ENCODE measurements around the gene ZBTB22. TPM values are rescaled to one million over a fixed set of nuclear protein-coding genes. Genes with fewer than 3 reads are reported as not detected.

The ZBTB22 gene
- total RNA-seq, 1 donor, result 16.0 TPM

DNA sequence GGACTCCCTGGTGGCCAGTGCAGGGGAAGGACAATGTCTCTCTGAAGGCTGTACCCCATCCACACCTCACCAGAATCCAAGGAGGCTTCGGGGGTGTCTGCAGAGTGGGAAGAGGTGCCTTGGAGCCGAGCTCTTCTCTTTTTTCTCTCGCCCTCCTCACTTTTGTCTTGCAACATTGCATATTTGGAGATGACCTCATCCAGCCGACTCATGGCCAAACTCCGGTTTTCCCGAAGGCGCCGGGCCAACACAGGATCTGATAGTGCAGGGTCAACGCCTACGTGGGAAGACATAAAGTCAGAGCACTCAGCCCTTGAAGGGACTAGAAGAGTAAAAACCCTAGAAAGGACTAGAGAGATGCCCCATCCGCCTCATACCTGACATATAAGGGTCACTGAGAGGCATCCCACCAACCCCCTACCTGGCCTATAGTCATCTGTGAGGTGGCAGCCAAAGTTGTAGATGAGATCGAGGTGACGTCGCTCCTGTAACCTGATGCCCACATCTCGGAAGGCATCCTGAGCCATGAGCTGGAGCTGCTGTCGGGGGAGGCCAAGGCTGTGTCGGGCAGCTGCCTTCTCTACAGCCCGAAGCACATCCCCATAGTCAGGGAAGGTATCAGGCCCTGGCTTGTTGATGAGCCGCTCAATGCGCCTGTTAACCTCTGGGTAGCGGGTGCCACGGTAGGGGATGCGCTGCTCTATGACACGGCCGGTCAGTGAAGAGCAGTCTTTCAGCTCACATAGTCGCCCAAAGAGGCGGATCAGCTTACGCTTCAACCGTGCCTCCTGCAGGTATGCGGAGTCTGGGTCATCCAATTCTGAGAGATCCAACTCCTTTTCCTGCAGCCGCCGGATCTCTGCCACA is 3.0 kb upstream of the ZBTB22 start:
- peak overlapping the region; percentile 28 for H3K4me3 ChIP-seq (ENCODE audit: low read depth, low read length)
- peak; percentile 96 for DNase-seq (ENCODE audit: low read depth)
- TF ChIP-seq, protein P1, sequence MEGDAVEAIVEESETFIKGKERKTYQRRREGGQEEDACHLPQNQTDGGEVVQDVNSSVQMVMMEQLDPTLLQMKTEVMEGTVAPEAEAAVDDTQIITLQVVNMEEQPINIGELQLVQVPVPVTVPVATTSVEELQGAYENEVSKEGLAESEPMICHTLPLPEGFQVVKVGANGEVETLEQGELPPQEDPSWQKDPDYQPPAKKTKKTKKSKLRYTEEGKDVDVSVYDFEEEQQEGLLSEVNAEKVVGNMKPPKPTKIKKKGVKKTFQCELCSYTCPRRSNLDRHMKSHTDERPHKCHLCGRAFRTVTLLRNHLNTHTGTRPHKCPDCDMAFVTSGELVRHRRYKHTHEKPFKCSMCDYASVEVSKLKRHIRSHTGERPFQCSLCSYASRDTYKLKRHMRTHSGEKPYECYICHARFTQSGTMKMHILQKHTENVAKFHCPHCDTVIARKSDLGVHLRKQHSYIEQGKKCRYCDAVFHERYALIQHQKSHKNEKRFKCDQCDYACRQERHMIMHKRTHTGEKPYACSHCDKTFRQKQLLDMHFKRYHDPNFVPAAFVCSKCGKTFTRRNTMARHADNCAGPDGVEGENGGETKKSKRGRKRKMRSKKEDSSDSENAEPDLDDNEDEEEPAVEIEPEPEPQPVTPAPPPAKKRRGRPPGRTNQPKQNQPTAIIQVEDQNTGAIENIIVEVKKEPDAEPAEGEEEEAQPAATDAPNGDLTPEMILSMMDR (IDR thresholded peaks at IDR 0.05; ENCODE audit: insufficient read depth, low read depth, low read length), result no peak

DNA sequence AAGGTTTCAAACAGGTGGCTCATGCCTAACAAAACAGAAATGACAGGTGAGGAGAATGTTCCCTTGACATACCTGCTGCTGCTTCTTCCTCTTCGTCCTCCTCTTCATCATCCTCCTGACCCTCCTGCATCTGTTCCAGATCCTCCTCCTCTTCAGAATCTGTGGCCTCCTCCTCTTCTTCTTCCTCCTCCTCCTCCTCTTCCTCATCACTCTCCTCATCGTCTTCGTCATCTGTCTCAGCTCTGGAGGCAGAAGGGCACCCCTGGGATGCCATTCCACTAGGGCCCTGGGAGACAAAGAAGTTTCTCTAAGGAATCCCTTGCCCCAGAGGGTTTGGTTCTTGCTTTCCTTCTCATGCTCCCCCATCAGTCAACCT is 2.4 kb upstream of the ZBTB22 start:
- TF ChIP-seq, protein P1 (IDR thresholded peaks at IDR 0.05; ENCODE audit: insufficient read depth, low read depth, low read length), result no peak
- no peak for DNase-seq (ENCODE audit: low read depth)
- H3K4me3 ChIP-seq (ENCODE audit: low read depth, low read length), result peak overlapping the region; percentile 28

DNA sequence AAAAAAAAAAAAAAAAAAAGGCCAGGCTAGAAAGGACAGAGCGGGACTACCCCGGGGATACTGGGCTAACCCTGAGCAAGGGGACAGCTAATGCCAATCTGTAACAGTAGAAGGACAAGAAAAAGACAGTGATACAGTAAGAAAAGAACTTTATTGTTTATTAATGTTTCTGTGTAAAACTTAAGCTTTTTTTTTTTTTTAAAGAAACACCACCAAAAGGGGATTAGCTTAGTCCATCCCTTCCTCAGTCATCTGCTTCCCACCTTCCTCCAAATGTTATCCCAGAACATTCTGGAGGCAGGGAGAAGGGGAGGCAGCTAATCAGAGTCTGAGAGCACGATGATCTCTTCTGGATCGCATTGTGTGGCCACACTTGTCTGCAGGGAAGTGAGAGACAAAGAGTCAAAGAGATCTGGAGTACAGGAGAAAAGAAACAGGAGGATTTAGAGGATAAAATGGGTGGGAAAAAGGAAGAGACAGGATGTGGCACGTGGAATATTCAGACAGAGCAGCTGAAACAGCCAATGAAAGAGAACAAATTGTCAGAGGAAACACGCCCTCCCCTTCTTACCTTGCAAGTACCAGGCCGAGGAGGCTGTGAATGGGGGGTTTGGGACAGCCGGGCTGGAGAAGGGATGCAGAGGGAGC is 1.0 kb upstream of the ZBTB22 start:
- peak overlapping the region; percentile 81 for H3K4me3 ChIP-seq (ENCODE audit: low read depth, low read length)
- no peak for DNase-seq (ENCODE audit: low read depth)
- TF ChIP-seq, protein P1 (IDR thresholded peaks at IDR 0.05; ENCODE audit: insufficient read depth, low read depth, low read length), result no peak

DNA sequence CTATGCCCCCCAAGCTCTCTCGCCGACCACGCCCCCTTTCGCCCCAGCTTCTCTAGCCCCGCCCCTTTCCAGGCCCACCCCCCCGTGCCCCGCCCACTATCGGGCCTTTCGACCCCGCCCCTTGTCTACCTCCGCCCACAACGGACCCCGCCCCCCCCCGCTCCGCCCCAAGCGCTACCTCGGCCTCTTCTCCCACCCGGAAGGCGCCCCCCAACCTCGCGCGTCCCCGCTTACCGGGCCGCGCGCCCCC is 200 bp downstream of the ZBTB22 start:
- peak overlapping the region; percentile 81 for H3K4me3 ChIP-seq (ENCODE audit: low read depth, low read length)
- TF ChIP-seq, protein P1 (IDR thresholded peaks at IDR 0.05; ENCODE audit: insufficient read depth, low read depth, low read length), result no peak
- DNase-seq (ENCODE audit: low read depth), result no peak

DNA sequence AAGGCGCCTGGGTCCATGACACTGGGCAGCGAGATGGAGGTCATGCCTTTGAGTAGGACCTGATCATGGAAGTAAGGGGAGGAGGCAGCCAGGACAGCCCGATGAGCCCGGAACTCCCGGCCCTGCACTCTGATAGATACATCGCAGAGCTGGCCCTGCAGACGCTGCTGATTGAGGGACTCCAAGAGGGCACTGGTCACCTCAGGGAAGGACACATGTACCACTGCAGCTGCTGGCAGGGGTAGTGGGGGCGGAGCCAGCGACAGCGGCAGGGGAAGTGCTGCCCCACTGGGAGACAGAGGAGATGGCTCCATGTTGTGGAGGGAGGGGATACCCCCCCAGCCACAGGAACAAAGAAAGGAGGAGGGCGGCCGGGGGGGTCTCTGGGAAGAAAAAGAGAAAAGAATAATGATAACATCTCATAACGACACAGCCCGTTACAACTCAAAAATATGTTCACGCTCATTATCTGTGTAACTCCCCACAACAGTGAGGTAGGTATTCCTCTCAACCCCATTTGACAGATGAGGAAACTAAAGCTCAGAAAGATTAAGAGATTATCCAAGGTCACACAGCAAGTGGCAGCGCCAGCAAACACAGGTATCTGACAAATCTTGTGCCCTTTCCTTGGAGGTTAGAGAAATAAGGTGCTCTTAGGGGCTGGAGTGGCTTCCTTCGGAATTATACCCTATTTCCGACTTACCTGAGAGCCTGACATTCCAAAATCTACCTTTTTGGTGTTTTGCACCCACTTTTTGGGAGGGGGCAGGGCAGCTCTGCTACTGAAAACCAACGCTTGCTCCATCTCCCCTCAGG is 733 bp downstream of the ZBTB22 start:
- H3K4me3 ChIP-seq (ENCODE audit: low read depth, low read length), result peak overlapping the region; percentile 81
- TF ChIP-seq, protein P1 (IDR thresholded peaks at IDR 0.05; ENCODE audit: insufficient read depth, low read depth, low read length), result no peak
- DNase-seq (ENCODE audit: low read depth), result no peak

DNA sequence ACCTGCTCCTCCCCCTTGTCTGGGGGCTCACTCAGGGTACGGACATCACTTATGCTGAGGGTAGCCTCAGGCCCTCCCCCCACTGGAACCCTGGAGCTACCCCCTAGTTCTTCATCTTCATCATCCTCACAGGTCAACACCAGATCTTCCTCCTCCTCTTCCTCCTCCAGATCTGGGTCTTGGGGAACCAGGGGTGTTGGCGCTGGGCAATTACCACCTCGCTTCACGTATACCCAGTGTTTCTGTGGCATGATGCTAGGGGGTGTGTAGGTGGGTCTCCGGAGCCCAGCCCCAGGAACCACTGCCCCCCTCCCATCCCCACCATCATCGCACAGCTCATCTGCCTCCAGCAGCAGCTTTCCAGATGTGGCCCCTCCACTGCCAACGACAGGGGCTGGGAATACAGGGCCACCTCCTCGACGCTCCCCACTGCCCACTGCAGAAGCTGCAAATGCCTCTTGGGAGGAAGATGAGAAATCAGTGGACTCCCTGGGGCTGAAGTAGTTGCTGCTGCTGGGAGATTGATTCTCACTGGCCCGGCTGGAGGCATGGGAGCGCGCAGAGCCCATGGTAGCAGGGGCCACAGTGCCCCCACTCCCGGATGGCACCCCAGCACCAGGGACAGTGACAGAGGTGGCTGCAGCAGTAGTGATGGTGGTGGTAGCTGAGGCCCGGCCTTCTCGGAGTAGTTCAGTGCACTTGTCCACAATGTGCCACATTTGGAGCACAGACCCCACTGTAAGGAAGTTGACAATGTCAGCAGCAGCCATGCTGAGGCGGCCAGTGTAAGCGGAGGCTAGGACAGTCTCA is 1.5 kb downstream of the ZBTB22 start:
- DNase-seq (ENCODE audit: low read depth), result no peak
- H3K4me3 ChIP-seq (ENCODE audit: low read depth, low read length), result no peak overlapping the region
- TF ChIP-seq, protein P1 (IDR thresholded peaks at IDR 0.05; ENCODE audit: insufficient read depth, low read depth, low read length), result no peak
